OCI-LY1 (cell line): ENCODE measurements around the gene CD19.

Experiments
- EZH2 ChIP-seq: fragments of 200-600 bp; sonication (generic), shearing (Covaris generic); IDR thresholded peaks from 2 replicates; pipeline ENCODE4 v1.8.0; 2017; ENCODE audit warnings: borderline replicate concordance, mixed run types, mild to moderate bottlenecking, antibody characterized with exemption, low read length, moderate library complexity, mixed read lengths
- TF ChIP-seq, protein P1 (sequence below): fragments of 200-600 bp; sonication (generic), shearing (Covaris generic); IDR thresholded peaks from 2 replicates; pipeline ENCODE4 v1.5.1; 2017; ENCODE audit warnings: mild to moderate bottlenecking, antibody characterized with exemption, low read length, moderate library complexity, mixed read lengths

DNA sequence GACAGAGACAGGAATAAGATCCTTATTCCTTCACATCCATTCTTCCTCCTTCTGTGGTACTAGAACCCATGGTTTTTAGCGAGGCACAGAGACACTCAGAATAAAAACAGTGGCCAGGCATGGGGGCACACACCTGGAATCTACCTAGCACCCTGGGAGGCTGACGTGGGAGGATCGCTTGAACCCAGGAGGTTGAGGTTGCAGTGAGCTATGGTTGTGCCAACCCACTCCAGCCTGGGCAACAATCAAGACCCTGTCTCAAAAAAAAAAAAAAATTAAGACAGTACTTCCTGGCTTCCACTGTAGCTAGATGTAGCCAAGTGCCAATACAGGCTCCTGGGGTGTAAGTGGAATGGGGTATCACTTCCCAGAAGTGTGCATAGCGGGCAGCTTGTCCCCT is 35.4 kb downstream of the CD19 start:
- TF ChIP-seq EZH2, result no peak
- TF ChIP-seq, protein P1, sequence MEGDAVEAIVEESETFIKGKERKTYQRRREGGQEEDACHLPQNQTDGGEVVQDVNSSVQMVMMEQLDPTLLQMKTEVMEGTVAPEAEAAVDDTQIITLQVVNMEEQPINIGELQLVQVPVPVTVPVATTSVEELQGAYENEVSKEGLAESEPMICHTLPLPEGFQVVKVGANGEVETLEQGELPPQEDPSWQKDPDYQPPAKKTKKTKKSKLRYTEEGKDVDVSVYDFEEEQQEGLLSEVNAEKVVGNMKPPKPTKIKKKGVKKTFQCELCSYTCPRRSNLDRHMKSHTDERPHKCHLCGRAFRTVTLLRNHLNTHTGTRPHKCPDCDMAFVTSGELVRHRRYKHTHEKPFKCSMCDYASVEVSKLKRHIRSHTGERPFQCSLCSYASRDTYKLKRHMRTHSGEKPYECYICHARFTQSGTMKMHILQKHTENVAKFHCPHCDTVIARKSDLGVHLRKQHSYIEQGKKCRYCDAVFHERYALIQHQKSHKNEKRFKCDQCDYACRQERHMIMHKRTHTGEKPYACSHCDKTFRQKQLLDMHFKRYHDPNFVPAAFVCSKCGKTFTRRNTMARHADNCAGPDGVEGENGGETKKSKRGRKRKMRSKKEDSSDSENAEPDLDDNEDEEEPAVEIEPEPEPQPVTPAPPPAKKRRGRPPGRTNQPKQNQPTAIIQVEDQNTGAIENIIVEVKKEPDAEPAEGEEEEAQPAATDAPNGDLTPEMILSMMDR, result no peak
